ENCODE data around the gene TAF11L9. TPM values are rescaled to one million over a fixed set of nuclear protein-coding genes. Genes with fewer than 3 reads are reported as not detected.
"Not testable (repeated sequence)": the region's sequence is repeated elsewhere in the genome, so short reads cannot be mapped to it uniquely, and the experiment has no call there.

Gene TAF11L9
- total RNA-seq = not detected

DNA sequence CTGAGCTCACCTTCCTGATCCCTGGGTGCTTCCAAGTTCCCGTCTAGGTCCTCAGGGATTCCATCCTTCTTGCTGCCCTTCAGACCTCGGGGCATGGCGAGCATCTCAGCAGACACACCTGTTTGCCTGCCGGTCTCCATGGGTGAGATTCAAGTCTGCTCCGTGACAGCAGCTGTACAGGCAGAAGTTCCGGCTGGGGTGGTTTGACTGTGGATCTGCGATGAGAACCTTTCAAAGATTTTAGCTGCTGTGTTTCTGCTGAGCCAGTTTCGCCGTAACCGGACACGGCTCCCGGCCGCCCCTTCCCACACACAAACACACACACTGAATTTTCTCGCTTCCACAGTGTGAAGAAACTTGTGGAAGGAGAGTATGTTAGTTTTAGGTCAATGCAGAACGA is at the start of gene TAF11L9:
TAF11L9 (minus strand) TSS at position 140 of the 400 bp plus-strand sequence.
- not testable (repeated sequence) for DNase-seq

- DNase-seq = no peak
Observed at GRCh38 chr5:17634160-17634559, 40.0 kb upstream of the TAF11L9 start, which contains the start of gene TAF11L14. TSS of gene TAF11L14 (plus strand) at chr5:17634460.

- not testable (repeated sequence) for DNase-seq
Observed at GRCh38 chr5:17631788-17632187, 37.6 kb upstream of the TAF11L9 start, which contains the start of gene TAF11L13. TSS of gene TAF11L13 (plus strand) at chr5:17632088.

DNA sequence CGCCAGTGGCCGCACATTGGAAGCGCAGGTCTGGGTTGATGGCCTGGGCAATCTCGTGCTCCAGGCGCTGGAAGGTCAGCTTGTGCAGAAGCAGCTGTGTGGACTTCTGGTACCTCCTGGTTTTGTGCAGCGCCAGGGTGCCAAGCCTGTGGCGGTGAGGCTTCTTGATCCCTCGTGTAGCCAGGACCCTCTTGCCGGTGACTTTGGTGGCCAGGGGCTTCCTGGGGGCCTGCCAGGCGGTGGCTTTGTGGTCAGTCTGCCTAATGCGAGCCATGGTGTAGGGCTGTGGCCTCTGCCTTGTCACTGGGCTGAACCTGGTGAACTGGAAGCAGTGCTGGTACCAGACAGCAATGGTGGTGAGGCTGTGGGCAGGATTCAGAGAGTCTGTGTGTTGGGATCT is 31.5 kb upstream of the TAF11L9 start:
- DNase-seq = no peak

GRCh38 chr5:17620627-17621026 is 26.4 kb upstream of the TAF11L9 start:
- no peak for DNase-seq

GRCh38 chr5:17619354-17619753 is 25.2 kb upstream of the TAF11L9 start:
- DNase-seq = no peak

GRCh38 chr5:17614872-17615605 is 20.8 kb upstream of the TAF11L9 start:
- DNase-seq = no peak

DNA sequence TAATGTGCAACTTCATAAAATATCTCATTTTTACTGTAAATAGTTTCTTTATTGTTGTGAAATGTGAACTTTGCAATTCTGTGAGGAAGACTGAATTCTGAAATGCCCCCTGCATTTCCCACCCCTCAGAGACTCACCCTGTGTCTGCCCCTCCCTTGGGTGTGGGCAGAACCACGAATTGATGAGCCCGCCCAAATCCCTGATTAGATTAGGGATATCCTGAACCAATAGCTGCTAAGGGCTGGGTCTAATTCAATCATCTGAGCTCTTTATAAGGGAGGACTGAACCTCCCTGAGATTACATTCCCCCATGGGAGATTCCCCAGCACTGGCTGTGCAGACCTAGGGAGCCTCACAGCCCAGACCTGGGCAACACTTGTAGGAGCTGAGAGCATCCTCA is 15.9 kb upstream of the TAF11L9 start, which contains the start of gene TAF11L12:
TAF11L12 (plus strand) TSS at position 301 of the 400 bp plus-strand sequence.
- not testable (repeated sequence) for DNase-seq

GRCh38 chr5:17607461-17607860 is 13.3 kb upstream of the TAF11L9 start:
- not testable (repeated sequence) for DNase-seq

DNA sequence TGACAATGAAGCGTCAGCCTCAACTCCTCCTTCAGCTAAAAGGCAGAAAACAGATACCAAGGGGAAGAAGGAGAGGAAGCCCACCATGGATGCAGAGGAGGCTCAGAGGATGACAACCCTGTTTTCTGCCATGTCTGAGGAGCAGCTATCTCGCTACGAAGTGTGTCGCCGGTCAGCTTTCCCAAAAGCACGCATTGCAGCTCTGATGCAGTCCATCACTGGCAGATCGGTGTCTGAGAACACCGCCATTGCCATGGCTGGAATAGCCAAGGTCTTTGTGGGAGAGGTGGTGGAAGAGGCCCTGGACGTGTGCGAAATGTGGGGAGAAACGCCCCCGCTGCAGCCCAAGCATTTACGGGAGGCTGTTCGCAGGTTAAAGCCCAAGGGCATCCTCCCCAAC is 10.8 kb upstream of the TAF11L9 start:
- DNase-seq = no peak

DNA sequence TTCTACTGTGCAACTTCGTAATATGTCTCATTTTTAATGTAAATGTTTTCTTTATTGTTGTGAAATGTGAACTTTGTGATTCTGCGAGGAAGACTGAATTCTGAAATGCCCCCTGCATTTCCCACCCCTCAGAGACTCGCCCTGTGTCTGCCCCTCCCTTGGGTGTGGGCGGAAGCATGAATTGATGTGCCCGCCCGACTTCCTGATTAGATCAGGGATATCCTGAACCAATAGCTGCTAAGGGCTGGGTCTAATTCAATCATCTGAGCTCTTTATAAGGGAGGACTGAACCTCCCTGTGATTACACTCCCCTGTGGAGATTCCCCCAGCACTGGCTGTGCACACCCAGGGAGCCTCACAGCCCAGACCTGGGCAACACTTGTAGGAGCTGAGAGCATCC is 9.7 kb upstream of the TAF11L9 start, which contains the start of gene TAF11L11:
TAF11L11 (plus strand) TSS at position 304 of the 400 bp plus-strand sequence.
- not testable (repeated sequence) for DNase-seq

GRCh38 chr5:17597728-17598127 is 3.5 kb upstream of the TAF11L9 start, which contains the start of gene TAF11L10:
TSS of gene TAF11L10 (minus strand) at chr5:17597828.
- not testable (repeated sequence) for DNase-seq

GRCh38 chr5:17590860-17591259 is 3.3 kb downstream of the TAF11L9 start, which contains the start of gene TAF11L8:
TSS of gene TAF11L8 (minus strand) at chr5:17590960.
- not testable (repeated sequence) for DNase-seq

GRCh38 chr5:17585658-17586057 is 8.5 kb downstream of the TAF11L9 start, which contains the start of gene TAF11L7:
TSS of gene TAF11L7 (minus strand) at chr5:17585758.
- not testable (repeated sequence) for DNase-seq

Data from effector CD4-positive, alpha-beta T cell (primary cell).